Measurements from ENCODE around the gene NNAT.
"Not testable (repeated sequence)": the region's sequence is repeated elsewhere in the genome, so short reads cannot be mapped to it uniquely, and the experiment has no call there.

NNAT gene

DNA sequence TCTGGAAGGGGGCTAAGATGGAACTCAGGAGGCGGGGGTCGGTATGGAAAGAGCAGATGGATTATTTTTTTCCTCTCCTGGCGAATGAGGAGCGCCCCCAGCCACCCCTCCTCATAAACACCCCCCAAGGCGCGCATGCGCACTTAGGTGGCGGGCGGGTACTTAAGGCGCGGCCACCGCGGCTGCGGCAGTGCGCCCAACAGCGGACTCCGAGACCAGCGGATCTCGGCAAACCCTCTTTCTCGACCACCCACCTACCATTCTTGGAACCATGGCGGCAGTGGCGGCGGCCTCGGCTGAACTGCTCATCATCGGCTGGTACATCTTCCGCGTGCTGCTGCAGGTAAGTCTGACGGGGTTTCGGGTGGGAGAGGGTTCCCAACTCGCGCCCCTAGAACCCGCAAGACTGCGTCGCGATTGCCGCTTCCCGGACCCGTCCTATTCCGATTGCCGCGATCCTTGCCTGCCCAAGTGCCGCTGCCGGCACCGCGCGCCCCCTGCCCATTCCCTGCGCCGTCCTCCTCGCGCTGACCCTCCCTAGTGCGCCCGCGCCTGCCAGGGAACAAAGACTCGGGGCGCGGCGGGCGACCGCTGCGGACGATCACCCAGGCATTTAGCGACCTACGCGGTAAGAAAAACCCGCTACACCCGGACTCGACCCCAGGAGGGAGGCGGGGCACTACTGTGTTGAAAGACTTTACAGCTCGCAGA, at the start of gene NNAT:
NNAT (plus strand) TSS at position 190 of the 711 bp plus-strand sequence; CDS start at position 272, 82 bp downstream.
- no peak for DNase-seq

DNA sequence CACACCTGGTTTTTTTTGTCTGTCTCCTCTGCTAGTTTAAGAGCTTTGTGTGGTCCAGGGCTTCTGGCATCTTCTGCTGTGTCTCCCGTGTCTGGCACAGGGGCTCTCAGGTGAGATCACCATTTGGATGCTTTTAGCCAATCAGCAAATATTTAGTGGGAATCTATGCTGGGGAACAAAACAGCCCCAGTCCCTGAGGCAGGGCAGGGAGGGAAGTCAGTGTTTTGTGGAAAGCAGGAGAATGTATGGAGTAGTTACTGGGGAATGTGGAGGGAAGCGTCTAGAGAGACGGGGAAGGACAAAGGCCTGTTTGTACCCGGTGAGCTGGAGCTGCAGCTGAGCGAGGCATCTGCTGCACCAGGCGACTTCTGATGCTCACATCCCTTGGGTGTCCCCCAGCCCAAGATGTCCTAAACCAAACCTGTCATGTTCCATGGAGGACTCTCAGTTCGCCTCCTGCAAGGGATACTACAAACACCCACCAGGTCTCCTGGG, 49.3 kb upstream of the NNAT start:
- DNase-seq = no peak

- DNase-seq = not testable (repeated sequence)
Measured at GRCh38 chr20:37472435-37472834, 48.6 kb upstream of the NNAT start.

GRCh38 chr20:37473249-37474000, 47.6 kb upstream of the NNAT start:
- DNase-seq = no peak

DNA sequence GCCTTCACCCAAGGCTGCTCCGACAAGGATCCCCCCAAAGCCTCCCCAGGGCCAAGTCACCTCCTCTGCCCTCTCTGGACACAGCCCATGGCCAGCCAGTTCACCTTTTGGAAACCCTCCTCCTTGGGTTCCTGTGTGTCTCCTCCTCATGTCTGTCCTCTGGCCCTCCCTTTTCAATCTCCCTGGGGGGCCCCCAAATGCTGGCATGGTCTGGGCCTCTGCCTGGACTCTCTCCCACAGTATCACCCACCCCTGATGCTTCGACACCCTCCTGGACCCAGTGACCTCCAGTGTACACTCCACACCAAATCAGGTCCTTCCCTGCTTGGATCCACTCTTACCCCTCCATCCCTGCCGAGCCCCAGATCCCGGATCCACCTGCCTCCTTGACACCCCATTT, 46.7 kb upstream of the NNAT start:
- DNase-seq = no peak

DNA sequence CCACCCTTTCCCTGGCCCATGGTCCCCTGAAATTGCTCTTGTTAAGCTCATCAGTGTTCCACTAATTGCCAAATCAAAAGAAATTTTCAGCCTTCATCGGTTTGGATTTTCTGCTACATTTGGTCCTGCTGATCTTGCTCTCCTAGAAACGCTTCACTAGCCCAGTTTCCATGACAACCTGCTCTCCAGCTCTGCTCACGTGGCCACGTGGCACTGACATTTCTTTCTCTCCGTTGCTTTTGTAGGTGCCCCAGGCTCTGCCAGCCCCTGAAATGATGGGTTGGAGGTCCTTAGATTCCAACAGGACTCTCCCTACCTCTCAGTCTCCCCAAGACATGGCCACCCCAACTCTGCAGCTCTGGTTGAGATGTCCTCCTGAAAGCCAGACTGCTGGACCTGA, 45.8 kb upstream of the NNAT start:
- DNase-seq = no peak

- DNase-seq = no peak
Measured at GRCh38 chr20:37477041-37477440, 44.0 kb upstream of the NNAT start.

- DNase-seq = no peak
Measured at GRCh38 chr20:37479266-37479665, 41.8 kb upstream of the NNAT start.

- no peak for DNase-seq
Measured at GRCh38 chr20:37479925-37480691, 40.9 kb upstream of the NNAT start.

DNA sequence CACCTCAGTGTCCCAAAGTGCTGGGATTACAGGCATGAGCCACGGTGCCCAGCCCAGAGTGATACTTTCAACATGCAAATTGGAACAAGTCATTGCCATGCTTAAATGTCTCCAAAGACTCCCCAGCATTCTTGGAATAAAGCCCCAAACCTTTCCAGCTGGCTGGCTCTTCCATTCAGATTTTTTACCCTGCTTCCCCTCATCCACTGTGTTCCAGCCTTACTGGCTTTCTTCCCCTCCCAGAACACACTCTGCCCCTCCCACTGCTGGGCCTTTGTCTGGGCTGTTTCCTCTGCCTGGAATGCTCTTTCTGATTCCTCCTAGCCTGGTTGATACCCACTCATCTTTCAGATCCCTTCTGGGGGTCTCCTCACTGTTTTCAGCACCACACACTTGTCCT, 40.1 kb upstream of the NNAT start:
- DNase-seq = peak; percentile 5

GRCh38 chr20:37481610-37482009, 39.4 kb upstream of the NNAT start:
- no peak for DNase-seq

GRCh38 chr20:37484331-37484730, 36.7 kb upstream of the NNAT start:
- DNase-seq = no peak

DNA sequence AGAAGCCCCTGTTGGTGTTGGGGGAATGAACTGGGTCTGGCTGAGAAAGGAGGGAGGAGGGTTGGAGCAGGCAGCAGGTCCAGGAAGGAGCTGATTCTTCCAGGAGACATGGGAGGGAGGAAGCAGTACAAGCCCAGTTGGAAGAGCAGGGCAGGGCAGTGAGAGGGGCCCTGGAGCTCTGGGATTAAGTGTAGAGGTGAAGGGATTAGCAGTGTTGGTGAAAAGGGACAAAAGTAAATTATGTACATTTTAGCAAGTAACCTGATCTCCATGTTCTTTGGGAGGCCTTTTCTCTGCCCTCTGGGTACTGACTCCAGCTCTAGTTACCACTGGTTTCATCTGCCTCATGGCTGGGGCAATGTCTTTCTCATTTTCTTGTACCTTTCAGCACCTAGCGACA, 34.8 kb upstream of the NNAT start:
- not testable (repeated sequence) for DNase-seq

- DNase-seq = no peak
Measured at GRCh38 chr20:37490663-37491350, 30.2 kb upstream of the NNAT start.

DNA sequence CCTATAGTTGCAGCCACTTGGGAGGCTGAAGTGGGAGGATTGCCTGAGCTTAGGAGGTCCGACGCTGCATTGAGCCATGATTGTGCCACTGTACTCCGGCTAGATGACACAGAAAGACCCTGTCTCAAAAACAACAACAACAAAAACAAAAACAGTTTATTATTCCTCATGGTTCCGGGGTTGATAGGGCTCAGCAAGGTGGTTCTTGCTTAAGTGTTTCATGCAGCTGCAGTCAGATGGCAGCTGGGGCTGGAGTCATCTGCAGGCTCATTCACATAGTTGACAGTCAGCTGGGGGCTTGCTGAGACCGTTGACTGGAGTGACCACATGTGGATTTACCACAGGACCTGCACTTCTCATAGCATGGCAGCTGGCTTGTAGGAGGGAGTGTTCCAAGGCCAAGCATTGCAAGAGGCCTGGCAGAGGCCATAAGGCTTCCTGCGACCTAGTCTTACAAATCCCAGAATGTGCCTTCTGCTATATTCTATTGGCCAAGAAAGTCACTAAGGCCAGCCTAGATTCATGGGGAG, 28.9 kb upstream of the NNAT start:
- DNase-seq = no peak

DNA sequence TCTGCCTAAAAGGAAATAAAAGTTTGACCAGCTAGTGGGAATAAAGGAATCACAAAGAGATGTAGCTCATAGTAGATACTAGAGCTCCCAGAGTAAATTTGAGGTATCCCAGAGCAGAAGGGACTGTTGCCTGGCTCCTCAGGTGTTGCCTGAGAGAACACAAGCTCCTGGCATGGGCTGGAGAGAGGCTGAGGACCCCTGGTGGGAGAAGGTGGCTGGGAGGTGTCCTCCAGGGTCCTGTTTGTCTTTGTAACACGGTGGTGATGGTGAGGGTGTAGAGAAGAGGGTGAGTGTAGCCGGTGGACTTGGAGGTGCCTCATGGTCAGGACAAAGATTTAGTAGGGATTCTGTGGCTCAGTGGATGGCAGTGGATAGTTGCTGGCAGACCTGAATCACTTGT, 28.1 kb upstream of the NNAT start:
- no peak for DNase-seq

DNA sequence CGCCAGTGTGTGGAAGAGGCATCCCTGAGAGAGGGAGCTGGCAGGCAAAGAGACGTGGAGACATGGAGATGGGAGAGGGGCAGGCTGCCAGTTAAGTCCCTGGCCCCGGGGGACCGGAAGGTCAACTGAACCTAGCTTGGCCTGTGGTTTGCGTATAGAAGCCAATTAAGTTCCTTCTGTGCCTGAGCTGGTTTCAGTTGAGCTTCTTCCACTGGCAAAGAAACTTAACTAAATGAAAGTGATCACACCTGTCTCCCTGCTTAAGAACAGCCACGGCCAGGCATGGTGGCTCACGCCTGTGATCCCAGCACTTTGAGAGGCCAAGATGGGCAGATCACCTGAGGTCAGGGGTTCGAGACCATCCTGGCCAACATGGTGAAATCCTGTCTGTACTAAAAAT, 26.7 kb upstream of the NNAT start:
- no peak for DNase-seq

- no peak for DNase-seq
Measured at GRCh38 chr20:37494796-37495195, 26.3 kb upstream of the NNAT start.

DNA sequence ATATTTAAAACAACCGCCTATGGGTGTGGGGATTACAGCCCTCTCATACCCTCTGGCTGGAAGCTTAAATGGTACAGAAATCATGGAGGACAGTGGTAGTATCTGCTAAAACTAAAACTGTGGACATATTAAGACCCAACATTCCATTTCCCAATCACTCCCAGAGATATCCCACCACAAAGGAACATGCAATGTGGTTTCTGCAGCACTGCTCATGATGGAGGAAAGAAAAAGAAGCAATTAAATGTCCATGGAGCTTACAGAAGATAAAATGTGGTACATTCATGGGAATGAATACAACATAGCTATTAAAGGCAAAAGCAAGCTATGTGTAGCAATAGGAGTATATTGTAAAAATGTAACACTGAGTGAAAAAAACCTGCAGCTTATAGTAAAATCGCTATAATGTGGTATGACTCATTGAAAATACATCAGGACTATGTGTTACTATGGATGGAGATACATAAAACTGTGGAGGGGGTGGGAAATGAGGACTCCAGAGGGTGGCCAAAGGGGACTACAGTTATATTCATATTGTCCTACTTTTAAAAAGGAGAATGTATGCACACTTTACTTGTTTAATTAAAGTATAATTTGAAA, 22.9 kb upstream of the NNAT start:
- peak; percentile 79 for DNase-seq

DNA sequence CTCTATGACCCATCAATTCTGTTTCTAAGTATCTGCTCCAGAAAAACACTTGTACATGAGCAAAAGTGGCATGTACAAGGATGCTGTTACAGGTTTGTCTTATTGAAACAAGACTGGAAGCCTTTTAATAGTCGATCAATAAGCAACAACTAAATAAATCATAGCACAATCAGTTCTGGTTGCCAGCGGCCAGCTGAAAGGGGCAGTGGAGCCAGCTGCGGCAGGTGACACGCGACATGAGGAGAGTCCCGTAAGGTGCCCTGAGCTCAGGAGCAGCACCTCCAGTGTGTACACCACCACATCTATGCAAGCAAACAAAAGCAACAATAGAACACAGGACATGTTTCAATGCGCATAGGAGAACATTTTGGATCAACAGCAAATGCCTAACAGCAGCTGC, 20.7 kb upstream of the NNAT start:
- no peak for DNase-seq

DNA sequence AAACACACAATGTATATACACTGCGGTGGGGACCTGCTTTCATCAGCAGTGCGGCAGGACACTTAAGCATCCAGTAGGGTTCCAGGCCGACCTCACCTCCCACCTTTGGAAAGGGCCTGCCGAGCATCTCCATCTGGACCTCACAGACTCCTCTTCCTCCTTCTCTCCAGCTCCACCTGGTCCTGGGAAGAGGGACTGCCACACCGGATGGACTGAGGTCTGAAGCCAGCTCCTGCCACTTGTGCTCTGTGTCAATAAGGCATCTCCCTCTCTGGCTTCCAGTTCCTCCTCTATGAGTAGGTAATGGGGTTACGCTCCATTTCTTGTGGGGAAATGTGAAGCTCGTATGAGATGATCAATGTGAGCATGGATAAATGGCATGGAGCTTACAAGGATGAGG, 19.1 kb upstream of the NNAT start:
- no peak for DNase-seq

- no peak for DNase-seq
Measured at GRCh38 chr20:37502654-37503053, 18.4 kb upstream of the NNAT start.

Measured in fibroblast of upper back skin (primary cell).